HUES6 (cell line): ENCODE results near the gene CYP4A22.
"Not testable (repeated sequence)": the region's sequence is repeated elsewhere in the genome, so short reads cannot be mapped to it uniquely, and the experiment has no call there.

Experiments
- H3K27ac ChIP-seq: 2 replicates; pipeline ENCODE4 v1.7.0; 2013; ENCODE audit warnings: low read depth, mild to moderate bottlenecking, low read length, inconsistent platforms
- H3K27me3 ChIP-seq: 2 replicates; pipeline ENCODE4 v1.6.1; 2013; ENCODE audit warnings: low read length; ENCODE audit not compliant: control insufficient read depth, insufficient read depth
- H3K36me3 ChIP-seq: 2 replicates; pipeline ENCODE4 v1.6.1; 2013; ENCODE audit warnings: low read length; ENCODE audit not compliant: control insufficient read depth, insufficient read depth
- H3K4me1 ChIP-seq: 2 replicates; pipeline ENCODE4 v1.6.1; 2013; ENCODE audit warnings: low read length; ENCODE audit not compliant: control insufficient read depth, insufficient read depth
- H3K4me3 ChIP-seq: 2 replicates; pipeline ENCODE4 v1.5.1; 2013; ENCODE audit warnings: low read depth, low read length
- H3K9ac ChIP-seq: one replicate; pipeline ENCODE4 v1.6.1; 2013; ENCODE audit warnings: mild to moderate bottlenecking, low read length
- H3K9me3 ChIP-seq: 2 replicates; pipeline ENCODE4 v1.6.1; 2013; ENCODE audit warnings: low read depth, low read length; ENCODE audit not compliant: control insufficient read depth, insufficient read depth

Gene CYP4A22

DNA sequence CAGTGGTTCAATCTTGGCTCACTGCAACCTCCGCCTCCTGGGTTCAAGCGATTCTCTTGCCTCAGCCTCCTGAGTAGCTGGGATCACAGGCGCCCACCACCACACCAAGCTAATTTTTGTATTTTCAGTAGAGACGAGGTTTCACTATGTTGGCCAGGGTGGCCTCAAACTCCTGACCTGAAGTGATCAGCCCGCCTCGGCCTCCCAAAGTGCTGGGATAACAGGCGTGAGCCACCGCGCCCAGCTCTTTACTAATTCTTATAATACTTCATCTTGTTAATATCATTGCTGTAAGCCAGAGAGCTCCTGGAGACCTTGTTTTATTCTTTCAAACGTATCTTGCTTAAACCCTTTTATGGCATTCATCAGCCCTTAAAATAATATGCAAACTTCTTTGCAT is 56.3 kb downstream of the CYP4A22 start:
- H3K27ac ChIP-seq, H3K36me3 ChIP-seq: not testable (repeated sequence)

DNA sequence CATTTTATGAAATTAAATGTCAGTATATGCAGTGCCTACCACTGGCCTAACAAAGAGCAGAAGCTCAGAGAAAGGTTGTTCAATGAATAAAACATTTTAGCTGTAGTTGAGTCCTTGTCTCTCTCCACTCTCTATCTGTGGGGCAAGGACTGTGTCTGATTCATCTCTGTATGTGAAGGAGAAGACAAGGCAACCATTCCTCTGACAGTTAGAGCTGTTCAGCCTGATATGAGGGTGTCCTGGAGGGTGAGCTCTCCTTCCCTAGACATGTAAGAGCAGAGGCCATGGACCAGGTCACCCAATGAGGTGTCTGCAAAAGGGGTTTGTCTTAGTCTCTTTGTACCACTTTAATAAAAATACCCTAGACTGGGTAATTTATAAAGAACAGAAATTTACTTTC is 57.1 kb downstream of the CYP4A22 start:
- Histone ChIP-seq H3K9me3 (no peaks in the 10 kb centered on the region), H3K36me3 (no peaks in the 10 kb centered on the region), H3K27ac (no peak overlapping the region), H3K9ac (no peak overlapping the region), H3K27me3 (peaks cover 46% of the 10 kb centered on the region), H3K4me1 (peaks cover 27% of the 10 kb centered on the region), H3K4me3 (no peak overlapping the region)

More for the DNA sequence above, 56.3 kb downstream of the CYP4A22 start:
- not testable (repeated sequence) for H3K4me3 ChIP-seq, H3K9ac ChIP-seq, H3K9me3 ChIP-seq
- peaks cover 41% of the 10 kb centered on the region for H3K27me3 ChIP-seq
- H3K4me1 ChIP-seq: peaks cover 27% of the 10 kb centered on the region

GRCh38 chr1:47195981-47196380 is 58.7 kb downstream of the CYP4A22 start:
- not testable (repeated sequence) for H3K4me3 ChIP-seq, H3K27ac ChIP-seq, H3K9ac ChIP-seq, H3K36me3 ChIP-seq, H3K9me3 ChIP-seq
- Histone ChIP-seq H3K4me1 (peaks cover 18% of the 10 kb centered on the region), H3K27me3 (peaks cover 51% of the 10 kb centered on the region)

- Histone ChIP-seq H3K9me3 (no peaks in the 10 kb centered on the region), H3K36me3 (no peaks in the 10 kb centered on the region), H3K4me3 (no peak overlapping the region), H3K27me3 (peaks cover 56% of the 10 kb centered on the region), H3K9ac (no peak overlapping the region), H3K4me1 (peaks cover 15% of the 10 kb centered on the region), H3K27ac (no peak overlapping the region)
Observed at GRCh38 chr1:47196622-47197021, 59.4 kb downstream of the CYP4A22 start.

DNA sequence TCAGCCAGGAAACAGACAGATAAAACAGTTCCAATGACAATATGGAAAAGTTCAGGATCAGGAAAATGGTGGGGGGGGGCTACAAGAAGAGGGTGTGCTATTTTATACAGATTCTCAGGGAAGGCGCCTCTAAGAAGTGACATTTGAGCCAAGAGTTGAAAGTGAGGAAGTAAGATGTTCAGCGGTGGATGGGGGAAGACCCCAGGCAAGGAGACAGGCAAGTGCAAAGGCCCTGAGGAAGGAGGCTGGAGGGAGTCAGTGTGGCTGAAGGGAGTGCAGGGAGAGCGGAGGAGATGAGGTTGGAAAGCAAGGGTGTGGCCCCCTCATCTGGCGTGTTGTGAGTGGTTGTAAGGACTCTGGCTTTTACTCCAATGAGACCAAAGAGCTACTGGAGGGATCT is 61.0 kb downstream of the CYP4A22 start:
- no peak overlapping the region for H3K27ac ChIP-seq
- no peaks in the 10 kb centered on the region for H3K9me3 ChIP-seq
- no peaks in the 10 kb centered on the region for H3K36me3 ChIP-seq
- peaks cover 54% of the 10 kb centered on the region for H3K27me3 ChIP-seq
- H3K4me1 ChIP-seq: 0 out of 2 replicates have a peak, but pooled peaks cover under 1% of the 10 kb centered on the region
- no peak overlapping the region for H3K9ac ChIP-seq
- no peak overlapping the region for H3K4me3 ChIP-seq
